B cell (primary cell): ENCODE data around the gene TMEM213. TPM values are rescaled to one million over a fixed set of nuclear protein-coding genes. Genes with fewer than 3 reads are reported as not detected.

ENCODE experiments used
- ATAC-seq: fragments of 200-7000 bp; cut with Tn5 transposase; one replicate; pipeline ENCODE4 v1.10.0; 2021; ENCODE audit warnings: low read depth, mild to moderate bottlenecking, moderate number of reproducible peaks, moderate library complexity
- CTCF ChIA-PET: fragments of 350-600 bp; sonication (Branson Sonifier 250); formaldehyde crosslinking; loops from one replicate; lab custom pipeline; 2021; ENCODE audit warnings: antibody characterized with exemption, inconsistent platforms; lab: Charles Lee
- POLR2A ChIA-PET: fragments of 350-600 bp; sonication (Branson Sonifier 250); formaldehyde crosslinking; loops from one replicate; lab custom pipeline; 2021; ENCODE audit warnings: antibody characterized with exemption; lab: Charles Lee
- DNase-seq: peaks from one replicate; pipeline ENCODE4 v3.0.0; 2013
- H2AFZ ChIP-seq: 2 replicates; pipeline ENCODE4 v1.6.1; 2012; ENCODE audit warnings: mild to moderate bottlenecking, low read depth, low read length; ENCODE audit not compliant: insufficient read depth, poor library complexity, severe bottlenecking
- H3K27ac ChIP-seq, 2 donors: 1 replicate in 1 of 2; 2 replicates in 1 of 2; pipeline ENCODE4 v1.5.1; 2012 to 2013; ENCODE audit warnings: low read length in 2 of 2, mild to moderate bottlenecking in 2 of 2, moderate library complexity in 1 of 2
- H3K27me3 ChIP-seq, 4 experiments: fragments of 200-600 bp in 1 of 4; sonication (generic) in 1 of 4; replicated peaks in 1 of 4; 1 replicate in 2 of 4; 2 replicates in 2 of 4; pipeline versions ENCODE4 v1.6.1 to v1.7.0; 2013 to 2016; ENCODE audit warnings: low read length in 3 of 4, mild to moderate bottlenecking in 2 of 4, mixed read lengths in 1 of 4, moderate library complexity in 1 of 4; ENCODE audit not compliant: insufficient read depth in 4 of 4, control insufficient read depth in 3 of 4; ENCODE audit errors: control extremely low read depth in 1 of 4
- H3K36me3 ChIP-seq, 2 experiments: replicated peaks in 1 of 2; 1 replicate in 1 of 2; 2 replicates in 1 of 2; pipeline versions ENCODE4 v1.6.1 to v1.7.1; 2013; ENCODE audit warnings: low read length in 1 of 2; ENCODE audit not compliant: insufficient read depth in 2 of 2, control insufficient read depth in 1 of 2; ENCODE audit errors: control extremely low read depth in 1 of 2, extremely low read depth in 1 of 2
- H3K4me1 ChIP-seq, 2 donors: fragments of 200-600 bp in 1 of 2; sonication (generic) in 1 of 2; 1 replicate in 1 of 2; 2 replicates in 1 of 2; pipeline versions ENCODE4 v1.5.1 to v1.6.1; 2013 to 2017; ENCODE audit warnings: low read length in 2 of 2; ENCODE audit not compliant: control insufficient read depth in 2 of 2, insufficient read depth in 2 of 2
- H3K4me2 ChIP-seq: replicated peaks from 2 replicates; pipeline ENCODE3; 2012; ENCODE audit warnings: mild to moderate bottlenecking, low read depth, low read length; ENCODE audit not compliant: poor library complexity, severe bottlenecking
- H3K4me3 ChIP-seq, 5 experiments: fragments of 200-600 bp in 1 of 5; sonication (generic) in 1 of 5; 1 replicate in 3 of 5; 2 replicates in 2 of 5; pipeline versions ENCODE4 v1.5.1 to v1.7.0; 2011 to 2016; ENCODE audit warnings: low read length in 4 of 5, mild to moderate bottlenecking in 4 of 5, low read depth in 2 of 5, control low read depth in 1 of 5, moderate library complexity in 1 of 5; ENCODE audit not compliant: insufficient read depth in 1 of 5; ENCODE audit errors: control extremely low read depth in 1 of 5, extremely low read depth in 1 of 5
- H3K79me2 ChIP-seq: fragments of 200-600 bp; sonication (generic); one replicate; pipeline ENCODE4 v1.6.0; 2016; ENCODE audit warnings: low read length; ENCODE audit not compliant: control insufficient read depth, insufficient read depth
- H3K9ac ChIP-seq: fragments of 200-600 bp; sonication (generic); 2 replicates; pipeline ENCODE4 v1.6.1; 2017; ENCODE audit warnings: mild to moderate bottlenecking, low read length, moderate library complexity
- H3K9me3 ChIP-seq, 3 donors: one replicate each; pipeline versions ENCODE4 v1.6.1 to v1.7.1; 2013; ENCODE audit warnings: low read length in 2 of 3; ENCODE audit not compliant: control insufficient read depth in 2 of 3, insufficient read depth in 1 of 3; ENCODE audit errors: control extremely low read depth in 1 of 3
- H4K20me1 ChIP-seq: 2 replicates; pipeline ENCODE4 v1.6.0; 2012; ENCODE audit warnings: mild to moderate bottlenecking, low read length; ENCODE audit not compliant: insufficient read depth, control insufficient read depth, poor library complexity, severe bottlenecking
- H3K27ac Mint-ChIP-seq: one replicate; pipeline ENCODE4 v1.8.0; 2021; ENCODE audit warnings: mixed read lengths
- H3K27me3 Mint-ChIP-seq: one replicate; pipeline ENCODE4 v1.8.0; 2021; ENCODE audit warnings: mixed read lengths
- H3K4me1 Mint-ChIP-seq: one replicate; pipeline ENCODE4 v1.8.0; 2021; ENCODE audit warnings: mixed read lengths
- H3K4me3 Mint-ChIP-seq: one replicate; pipeline ENCODE4 v1.8.0; 2021; ENCODE audit warnings: mixed read lengths
- H3K9me3 Mint-ChIP-seq: one replicate; pipeline ENCODE4 v1.8.0; 2022; ENCODE audit warnings: mixed read lengths; ENCODE audit not compliant: insufficient read depth
- EZH2 ChIP-seq: IDR thresholded peaks from 2 replicates; pipeline ENCODE4 v1.6.1; 2012; ENCODE audit warnings: borderline replicate concordance, low read depth, mild to moderate bottlenecking, moderate library complexity, low read length; ENCODE audit not compliant: insufficient read depth, poor library complexity, severe bottlenecking
- WGBS: methylation state at CpG from one replicate; pipeline ENCODE4 v1.1.5; 2013; ENCODE audit warnings: missing lambda C conversion rate; ENCODE audit not compliant: insufficient coverage; 5-methylcytosine and 5-hydroxymethylcytosine counted together
- intact Hi-C: fragments of 100-400 bp; cut with micrococcal nuclease; formaldehyde crosslinking; loops from one replicate; pipeline ENCODE4 v1.10.0; 2022
- polyA plus RNA-seq: library from polyadenylated mRNA; depleted of rRNA; stranded (reverse); fragments of >200 nt; gene quantifications from 2 replicates; pipeline ENCODE4 v1.2.3, GENCODE V29; 2012
- total RNA-seq, 2 donors: library from RNA; stranded (reverse); fragments of 120-200 nt in 1 of 2; gene quantifications; 1 replicate in 1 of 2; 2 replicates in 1 of 2; pipeline versions ENCODE4 v1.2.3 to v1.2.4, GENCODE V29; 2013 to 2022
- TF ChIP-seq, protein P1 (sequence below): fragments of 200-600 bp; IDR thresholded peaks from one replicate; pipeline ENCODE4 v1.8.0; 2022; ENCODE audit warnings: antibody characterized with exemption, mild to moderate bottlenecking

Gene TMEM213
- total and polyA plus RNA-seq, 2 donors (not counting 1 experiment from before 2014, with no cell fraction given): not detected

DNA sequence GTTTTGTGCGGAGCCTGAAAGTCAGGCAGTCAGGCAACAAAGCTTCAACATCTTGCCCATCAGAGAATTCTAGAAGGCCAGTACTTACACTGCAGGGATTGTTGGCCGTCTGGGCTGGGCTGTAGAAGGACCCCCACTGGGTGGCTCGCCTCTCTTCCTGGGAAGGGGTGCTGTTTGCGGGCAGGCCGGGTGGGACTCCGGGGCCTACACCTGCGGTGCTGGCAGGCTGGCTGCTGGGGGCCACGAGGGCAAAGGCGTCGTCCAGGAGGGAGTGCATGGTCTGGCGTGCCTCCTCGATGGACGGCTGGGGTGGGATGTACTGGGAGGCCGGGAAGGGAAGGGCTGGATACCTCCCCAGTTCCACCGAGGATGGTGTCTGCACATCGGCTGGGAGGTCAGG, 63.3 kb downstream of the TMEM213 start:
- H3K4me1 Mint-ChIP-seq: no peaks in the 10 kb centered on the region
- H3K27ac Mint-ChIP-seq: no peak overlapping the region
- intact Hi-C loops: no loop called here
- Histone ChIP-seq H3K4me2 (no peak overlapping the region), H3K27me3 (no peaks in the 10 kb centered on the region), H2AFZ (no peak overlapping the region), H3K9ac (no peak overlapping the region), H3K4me3 (no peak overlapping the region), H3K9me3 (peaks cover 0 to 8% (median 3%) of the 10 kb centered on the region in 3 donors), H3K4me1 (no peaks in the 10 kb centered on the region), H3K36me3 (no peaks in the 10 kb centered on the region), H3K27ac (no peak overlapping the region), H3K79me2 (no peaks in the 10 kb centered on the region), H4K20me1 (no peaks in the 10 kb centered on the region)
- no peak overlapping the region for H3K4me3 Mint-ChIP-seq
- WGBS: 91% methylated on average over 13 of the region's 16 CpGs
- H3K9me3 Mint-ChIP-seq: peaks cover 7% of the 10 kb centered on the region
- no peaks in the 10 kb centered on the region for H3K27me3 Mint-ChIP-seq
- DNase-seq (no peak), ATAC-seq (no peak)
- ChIA-PET POLR2A (no interaction called here), CTCF (no interaction called here)
- TF ChIP-seq, protein P1, sequence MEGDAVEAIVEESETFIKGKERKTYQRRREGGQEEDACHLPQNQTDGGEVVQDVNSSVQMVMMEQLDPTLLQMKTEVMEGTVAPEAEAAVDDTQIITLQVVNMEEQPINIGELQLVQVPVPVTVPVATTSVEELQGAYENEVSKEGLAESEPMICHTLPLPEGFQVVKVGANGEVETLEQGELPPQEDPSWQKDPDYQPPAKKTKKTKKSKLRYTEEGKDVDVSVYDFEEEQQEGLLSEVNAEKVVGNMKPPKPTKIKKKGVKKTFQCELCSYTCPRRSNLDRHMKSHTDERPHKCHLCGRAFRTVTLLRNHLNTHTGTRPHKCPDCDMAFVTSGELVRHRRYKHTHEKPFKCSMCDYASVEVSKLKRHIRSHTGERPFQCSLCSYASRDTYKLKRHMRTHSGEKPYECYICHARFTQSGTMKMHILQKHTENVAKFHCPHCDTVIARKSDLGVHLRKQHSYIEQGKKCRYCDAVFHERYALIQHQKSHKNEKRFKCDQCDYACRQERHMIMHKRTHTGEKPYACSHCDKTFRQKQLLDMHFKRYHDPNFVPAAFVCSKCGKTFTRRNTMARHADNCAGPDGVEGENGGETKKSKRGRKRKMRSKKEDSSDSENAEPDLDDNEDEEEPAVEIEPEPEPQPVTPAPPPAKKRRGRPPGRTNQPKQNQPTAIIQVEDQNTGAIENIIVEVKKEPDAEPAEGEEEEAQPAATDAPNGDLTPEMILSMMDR: no peak
- no peak for TF ChIP-seq EZH2

DNA sequence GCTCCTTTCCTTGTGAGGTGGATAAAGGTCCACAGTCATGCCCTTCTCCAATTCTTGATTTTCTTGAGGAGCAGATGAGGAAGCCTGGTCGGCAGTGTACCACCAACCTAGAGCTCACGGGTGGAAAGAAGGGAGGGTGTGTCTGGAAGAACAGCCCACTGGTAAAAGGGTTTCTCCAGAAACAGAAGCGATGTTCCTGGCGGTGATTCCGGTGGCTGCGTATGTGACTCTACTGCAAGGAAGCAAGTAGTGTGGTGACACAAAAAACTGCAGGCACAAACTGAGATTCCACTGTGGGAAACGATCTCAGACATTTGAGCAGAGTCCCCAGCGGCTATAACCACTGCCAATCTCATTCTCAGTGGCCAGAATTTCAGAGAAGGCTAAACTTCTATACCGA, 66.1 kb downstream of the TMEM213 start:
- H3K27ac Mint-ChIP-seq: no peak overlapping the region
- 95% methylated on average over 9 of the region's 9 CpGs for WGBS
- Histone ChIP-seq H3K36me3 (no peaks in the 10 kb centered on the region), H3K79me2 (no peaks in the 10 kb centered on the region), H3K9ac (no peak overlapping the region), H2AFZ (no peak overlapping the region), H3K4me2 (no peak overlapping the region), H3K4me1 (no peaks in the 10 kb centered on the region), H4K20me1 (no peaks in the 10 kb centered on the region), H3K27ac (no peak overlapping the region), H3K27me3 (no peaks in the 10 kb centered on the region), H3K9me3 (no peaks in the 10 kb centered on the region), H3K4me3 (no peak overlapping the region)
- no peaks in the 10 kb centered on the region for H3K9me3 Mint-ChIP-seq
- DNase-seq: no peak
- CTCF ChIA-PET: no interaction called here
- no peak overlapping the region for H3K4me3 Mint-ChIP-seq
- intact Hi-C loops: no loop called here
- POLR2A ChIA-PET: no interaction called here
- ATAC-seq: no peak
- TF ChIP-seq EZH2: no peak
- TF ChIP-seq, protein P1: no peak
- no peaks in the 10 kb centered on the region for H3K27me3 Mint-ChIP-seq
- H3K4me1 Mint-ChIP-seq: no peaks in the 10 kb centered on the region
